Endothelial cell of umbilical vein (primary cell): ENCODE data around the gene EFCAB10. TPM values are rescaled to one million over a fixed set of nuclear protein-coding genes. Genes with fewer than 3 reads are reported as not detected.

Source experiments
- BruUV-seq: library from RNA; stranded (reverse); fragments of 400-500 nt; replicated peaks from 2 replicates; lab custom pipeline; 2021; lab: Mats Ljungman, UMichigan
- CTCF ChIA-PET: fragments of 300-600, 350-600 bp; sonication (Branson Sonifier 250); formaldehyde crosslinking; loops from one replicate; lab custom pipeline; 2021; ENCODE audit warnings: antibody characterized with exemption, inconsistent platforms; lab: Charles Lee
- POLR2A ChIA-PET: fragments of 300-600, 350-600 bp; sonication (Branson Sonifier 250); formaldehyde crosslinking; loops from one replicate; lab custom pipeline; 2021; ENCODE audit warnings: antibody characterized with exemption, inconsistent platforms; lab: Charles Lee
- DNase-seq: peaks from one replicate; pipeline ENCODE4 v3.0.0-alpha.2; 2011; ENCODE audit warnings: low read depth, low spot score
- FAIRE-seq: peaks from 2 replicates; lab custom pipeline; 2011; peaks lifted over from hg19 to GRCh38; lab: Jason Lieb, UNC
- H2AFZ ChIP-seq: 2 replicates; pipeline ENCODE4 v1.6.0; 2012; ENCODE audit warnings: low read depth, low read length, control low read depth, inconsistent platforms
- H3K27ac ChIP-seq: 2 replicates; pipeline ENCODE4 v1.5.1; 2011; ENCODE audit warnings: low read depth, mild to moderate bottlenecking, control low read depth, low read length, moderate library complexity; ENCODE audit not compliant: insufficient read depth
- H3K27me3 ChIP-seq, 2 experiments: 2 replicates each; pipeline versions ENCODE4 v1.6.0 to v1.6.1; 2011; ENCODE audit warnings: low read length in 2 of 2, mixed read lengths in 1 of 2; ENCODE audit not compliant: control insufficient read depth in 2 of 2, insufficient read depth in 2 of 2
- H3K36me3 ChIP-seq, 2 experiments: 2 replicates in 1 of 2; 3 replicates in 1 of 2; pipeline ENCODE4 v1.5.1; 2011; ENCODE audit warnings: low read length in 2 of 2, mild to moderate bottlenecking in 1 of 2, moderate library complexity in 1 of 2; ENCODE audit not compliant: control insufficient read depth in 2 of 2, insufficient read depth in 2 of 2; ENCODE audit errors: extremely low read depth in 1 of 2
- H3K4me1 ChIP-seq: 3 replicates; pipeline ENCODE4 v1.5.1; 2011; ENCODE audit warnings: mild to moderate bottlenecking, low read length; ENCODE audit not compliant: control insufficient read depth, insufficient read depth; ENCODE audit errors: extremely low read depth
- H3K4me2 ChIP-seq: 2 replicates; pipeline ENCODE4 v1.6.1; 2011; ENCODE audit warnings: low read length, control low read depth, mixed read lengths; ENCODE audit not compliant: insufficient read depth
- H3K4me3 ChIP-seq, 3 experiments: fragments of 200-600 bp in 1 of 3; sonication (generic), shearing (Covaris generic) in 1 of 3; replicated peaks in 1 of 3; 2 replicates each; pipeline ENCODE4 v1.5.1; 2011 to 2016; ENCODE audit warnings: control low read depth in 3 of 3, low read length in 3 of 3, mild to moderate bottlenecking in 2 of 3, inconsistent platforms in 1 of 3, low read depth in 1 of 3, moderate library complexity in 1 of 3; ENCODE audit not compliant: insufficient read depth in 1 of 3
- H3K79me2 ChIP-seq: 2 replicates; pipeline ENCODE4 v1.6.0; 2012; ENCODE audit warnings: low read length, inconsistent platforms; ENCODE audit not compliant: control insufficient read depth, insufficient read depth
- H3K9ac ChIP-seq: replicated peaks from 2 replicates; pipeline ENCODE3; 2011; ENCODE audit warnings: low read length, control low read depth; ENCODE audit not compliant: insufficient read depth; ENCODE audit errors: extremely low read depth
- H3K9me1 ChIP-seq: replicated peaks from 3 replicates; pipeline ENCODE4 v1.6.0; 2011; ENCODE audit warnings: mild to moderate bottlenecking, low read length; ENCODE audit not compliant: control insufficient read depth, insufficient read depth; ENCODE audit errors: extremely low read depth
- H3K9me3 ChIP-seq: replicated peaks from 2 replicates; pipeline ENCODE4 v1.5.1; 2012; ENCODE audit warnings: low read length, inconsistent platforms; ENCODE audit not compliant: control insufficient read depth, insufficient read depth
- H4K20me1 ChIP-seq: replicated peaks from 2 replicates; pipeline ENCODE3; 2011; ENCODE audit warnings: mild to moderate bottlenecking, low read length; ENCODE audit not compliant: control insufficient read depth, insufficient read depth; ENCODE audit errors: extremely low read depth
- CTCF ChIP-seq, 2 donors: IDR thresholded peaks; 1 replicate in 1 of 2; 2 replicates in 1 of 2; pipeline ENCODE4 v1.5.1; 2011; ENCODE audit warnings: low read length in 2 of 2, mild to moderate bottlenecking in 2 of 2, moderate library complexity in 2 of 2, control low read depth in 1 of 2, inconsistent platforms in 1 of 2, low read depth in 1 of 2; ENCODE audit not compliant: insufficient read depth in 1 of 2; ENCODE audit errors: extremely low read depth in 1 of 2
- EZH2 ChIP-seq: IDR thresholded peaks from 2 replicates; pipeline ENCODE4 v1.6.1; 2012; ENCODE audit warnings: borderline replicate concordance, low read depth, mild to moderate bottlenecking, moderate library complexity, low read length, inconsistent platforms; ENCODE audit not compliant: severe bottlenecking
- FOS ChIP-seq: IDR thresholded peaks from 2 replicates; pipeline ENCODE4 v1.6.1; 2011; ENCODE audit warnings: mild to moderate bottlenecking, low read length, moderate library complexity, borderline replicate concordance; ENCODE audit not compliant: insufficient read depth
- GATA2 ChIP-seq: IDR thresholded peaks from 2 replicates; pipeline ENCODE4 v1.7.0; 2011; ENCODE audit warnings: low read depth, mild to moderate bottlenecking, moderate library complexity, mixed read lengths, low read length; ENCODE audit not compliant: insufficient read length, insufficient read depth
- JUN ChIP-seq: IDR thresholded peaks from 2 replicates; pipeline ENCODE4 v1.6.1; 2011; ENCODE audit warnings: borderline replicate concordance, low read depth; ENCODE audit not compliant: insufficient read length, insufficient read depth
- MAX ChIP-seq: IDR thresholded peaks from 2 replicates; pipeline ENCODE4 v1.6.1; 2011; ENCODE audit not compliant: insufficient read depth, insufficient read length
- MYC ChIP-seq: IDR thresholded peaks from one replicate; pipeline ENCODE4 v1.6.1; 2011; ENCODE audit warnings: mild to moderate bottlenecking, low read depth, low read length
- POLR2A ChIP-seq: IDR thresholded peaks from 2 replicates; pipeline ENCODE4 v1.6.1; 2012; ENCODE audit warnings: low read depth, mild to moderate bottlenecking, control low read depth, low read length
- POLR2AphosphoS5 ChIP-seq: IDR thresholded peaks from 2 replicates; pipeline ENCODE4 v1.6.1; 2012; ENCODE audit warnings: low read depth, mild to moderate bottlenecking, control low read depth, low read length, moderate library complexity; ENCODE audit not compliant: insufficient read depth
- dilution Hi-C: fragments of 300-500 bp; cut with MboI; formaldehyde crosslinking; loops from one replicate; pipeline ENCODE4 v1.15.0; 2019; ENCODE audit warnings: low sequenced_read_pairs; ENCODE audit not compliant: extremely low pct_ligation_motif_present
- intact Hi-C: fragments of 100-400 bp; cut with micrococcal nuclease; formaldehyde crosslinking; loops from one replicate; pipeline ENCODE4 v1.10.0; 2022
- polyA plus RNA-seq, 4 experiments: library from polyadenylated mRNA; depleted of rRNA in 3 of 4; stranded (reverse) in 3 of 4; unstranded in 1 of 4; fragments of >200 nt; gene quantifications; 2 replicates each; pipeline versions ENCODE4 v1.2.1 to v1.2.3, GENCODE V29; 2011 to 2012; ENCODE audit warnings: missing spikeins in 1 of 4
- total RNA-seq: library from RNA; stranded (reverse); gene quantifications from 2 replicates; pipeline ENCODE4 v1.2.3, GENCODE V29; 2021

The EFCAB10 gene
- total and polyA plus RNA-seq, 2 donors (not counting 3 experiments of a cell fraction or from before 2014, with no cell fraction given): not detected

GRCh38 chr7:105612806-105613205 is 31.5 kb upstream of the EFCAB10 start:
- TF ChIP-seq GATA2 (no peak), EZH2 (no peak), FOS (no peak), JUN (no peak), MAX (no peak), POLR2AphosphoS5 (no peak), POLR2A (no peak), CTCF (IDR thresholded peaks at IDR 0.05; ENCODE audit: extremely low read depth in 1 of 2, insufficient read depth in 1 of 2, low read depth in 1 of 2, low read length in 2 of 2) (no peak), MYC (no peak)
- H3K9me3 ChIP-seq: no peaks in the 10 kb centered on the region
- DNase-seq (no peak), FAIRE-seq (no peak)
- H3K4me3 ChIP-seq: no peak overlapping the region
- intact Hi-C loops: no loop called here
- H3K9ac ChIP-seq: no peak overlapping the region
- H4K20me1 ChIP-seq: no peaks in the 10 kb centered on the region
- no peaks in the 10 kb centered on the region for H3K9me1 ChIP-seq
- ChIA-PET CTCF (no interaction called here), POLR2A (no interaction called here)
- H3K27me3 ChIP-seq: no peaks in the 10 kb centered on the region
- no peak overlapping the region for H3K4me2 ChIP-seq
- dilution Hi-C loops: no loop called here
- H3K4me1 ChIP-seq: no peaks in the 10 kb centered on the region
- H2AFZ ChIP-seq: no peak overlapping the region
- no TSS peak for BruUV-seq
- H3K36me3 ChIP-seq: peaks cover 0 to 6% of the 10 kb centered on the region in 2 experiments
- no peaks in the 10 kb centered on the region for H3K79me2 ChIP-seq
- H3K27ac ChIP-seq: no peak overlapping the region
